WTC11 (cell line): ENCODE data around the gene AMIGO3.

Source experiments
- MYBL2 ChIP-seq: sonication (generic); formaldehyde crosslinking; IDR thresholded peaks from 2 replicates; pipeline ENCODE4 v1.8.1; 2023; ENCODE audit warnings: mild to moderate bottlenecking, moderate library complexity, missing genetic modification reagents
- TCF7 ChIP-seq: sonication (generic); formaldehyde crosslinking; IDR thresholded peaks from 2 replicates; pipeline ENCODE4 v1.8.0; 2022; ENCODE audit warnings: mild to moderate bottlenecking, low read depth, missing genetic modification reagents, moderate library complexity
- ZNF138 ChIP-seq: sonication (generic); formaldehyde crosslinking; conservative IDR thresholded peaks from 2 replicates; pipeline ENCODE4 v1.8.1; 2022; ENCODE audit warnings: mild to moderate bottlenecking, moderate library complexity, missing genetic modification reagents
- TF ChIP-seq, protein P1 (sequence below): fragments of 200-600 bp; IDR thresholded peaks from 2 replicates; pipeline ENCODE4 v1.8.0; 2022; ENCODE audit warnings: antibody characterized with exemption
- TF ChIP-seq, protein P2 (sequence below): sonication (generic); formaldehyde crosslinking; IDR thresholded peaks from 2 replicates; pipeline ENCODE4 v1.8.0; 2022; ENCODE audit warnings: missing genetic modification reagents
- TF ChIP-seq, protein P3 (sequence below): fragments of 250-450 bp; sonication (Bioruptor Pico); IDR thresholded peaks from 2 replicates; pipeline ENCODE4 v1.9.0; 2021; ENCODE audit warnings: mild to moderate bottlenecking
- TF ChIP-seq, protein P4 (sequence below): sonication (generic); formaldehyde crosslinking; IDR thresholded peaks from 2 replicates; pipeline ENCODE4 v1.8.0; 2023; ENCODE audit warnings: mild to moderate bottlenecking, missing genetic modification reagents
- TF ChIP-seq, protein P5 (sequence below): sonication (generic); formaldehyde crosslinking; IDR thresholded peaks from 2 replicates; pipeline ENCODE4 v1.8.1; 2023; ENCODE audit warnings: mild to moderate bottlenecking, missing genetic modification reagents, moderate library complexity

DNA sequence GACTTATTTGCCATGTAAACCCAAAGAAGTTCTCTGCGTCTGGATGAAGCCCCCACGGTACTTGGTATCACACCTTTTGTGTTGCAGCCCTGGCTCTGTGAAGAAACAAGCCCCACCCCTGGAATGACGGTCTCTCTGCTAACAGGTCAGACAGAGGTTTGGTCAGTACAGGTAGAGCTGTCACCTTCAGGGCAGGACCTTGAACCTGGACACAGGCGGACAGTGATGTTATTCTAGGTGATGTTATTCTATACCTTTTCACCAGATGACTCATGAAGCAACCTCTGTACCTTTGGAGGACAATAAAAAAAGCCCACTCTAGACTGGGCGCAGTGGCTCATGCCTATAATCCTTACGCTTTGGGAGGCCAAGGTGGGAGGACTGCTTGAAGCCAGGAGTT is 15.3 kb upstream of the AMIGO3 start:
- TF ChIP-seq, protein P1, sequence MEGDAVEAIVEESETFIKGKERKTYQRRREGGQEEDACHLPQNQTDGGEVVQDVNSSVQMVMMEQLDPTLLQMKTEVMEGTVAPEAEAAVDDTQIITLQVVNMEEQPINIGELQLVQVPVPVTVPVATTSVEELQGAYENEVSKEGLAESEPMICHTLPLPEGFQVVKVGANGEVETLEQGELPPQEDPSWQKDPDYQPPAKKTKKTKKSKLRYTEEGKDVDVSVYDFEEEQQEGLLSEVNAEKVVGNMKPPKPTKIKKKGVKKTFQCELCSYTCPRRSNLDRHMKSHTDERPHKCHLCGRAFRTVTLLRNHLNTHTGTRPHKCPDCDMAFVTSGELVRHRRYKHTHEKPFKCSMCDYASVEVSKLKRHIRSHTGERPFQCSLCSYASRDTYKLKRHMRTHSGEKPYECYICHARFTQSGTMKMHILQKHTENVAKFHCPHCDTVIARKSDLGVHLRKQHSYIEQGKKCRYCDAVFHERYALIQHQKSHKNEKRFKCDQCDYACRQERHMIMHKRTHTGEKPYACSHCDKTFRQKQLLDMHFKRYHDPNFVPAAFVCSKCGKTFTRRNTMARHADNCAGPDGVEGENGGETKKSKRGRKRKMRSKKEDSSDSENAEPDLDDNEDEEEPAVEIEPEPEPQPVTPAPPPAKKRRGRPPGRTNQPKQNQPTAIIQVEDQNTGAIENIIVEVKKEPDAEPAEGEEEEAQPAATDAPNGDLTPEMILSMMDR: no peak
- no peak for TF ChIP-seq MYBL2
- TF ChIP-seq TCF7 (CRISPR knock-in tag): no peak
- TF ChIP-seq, protein P2, sequence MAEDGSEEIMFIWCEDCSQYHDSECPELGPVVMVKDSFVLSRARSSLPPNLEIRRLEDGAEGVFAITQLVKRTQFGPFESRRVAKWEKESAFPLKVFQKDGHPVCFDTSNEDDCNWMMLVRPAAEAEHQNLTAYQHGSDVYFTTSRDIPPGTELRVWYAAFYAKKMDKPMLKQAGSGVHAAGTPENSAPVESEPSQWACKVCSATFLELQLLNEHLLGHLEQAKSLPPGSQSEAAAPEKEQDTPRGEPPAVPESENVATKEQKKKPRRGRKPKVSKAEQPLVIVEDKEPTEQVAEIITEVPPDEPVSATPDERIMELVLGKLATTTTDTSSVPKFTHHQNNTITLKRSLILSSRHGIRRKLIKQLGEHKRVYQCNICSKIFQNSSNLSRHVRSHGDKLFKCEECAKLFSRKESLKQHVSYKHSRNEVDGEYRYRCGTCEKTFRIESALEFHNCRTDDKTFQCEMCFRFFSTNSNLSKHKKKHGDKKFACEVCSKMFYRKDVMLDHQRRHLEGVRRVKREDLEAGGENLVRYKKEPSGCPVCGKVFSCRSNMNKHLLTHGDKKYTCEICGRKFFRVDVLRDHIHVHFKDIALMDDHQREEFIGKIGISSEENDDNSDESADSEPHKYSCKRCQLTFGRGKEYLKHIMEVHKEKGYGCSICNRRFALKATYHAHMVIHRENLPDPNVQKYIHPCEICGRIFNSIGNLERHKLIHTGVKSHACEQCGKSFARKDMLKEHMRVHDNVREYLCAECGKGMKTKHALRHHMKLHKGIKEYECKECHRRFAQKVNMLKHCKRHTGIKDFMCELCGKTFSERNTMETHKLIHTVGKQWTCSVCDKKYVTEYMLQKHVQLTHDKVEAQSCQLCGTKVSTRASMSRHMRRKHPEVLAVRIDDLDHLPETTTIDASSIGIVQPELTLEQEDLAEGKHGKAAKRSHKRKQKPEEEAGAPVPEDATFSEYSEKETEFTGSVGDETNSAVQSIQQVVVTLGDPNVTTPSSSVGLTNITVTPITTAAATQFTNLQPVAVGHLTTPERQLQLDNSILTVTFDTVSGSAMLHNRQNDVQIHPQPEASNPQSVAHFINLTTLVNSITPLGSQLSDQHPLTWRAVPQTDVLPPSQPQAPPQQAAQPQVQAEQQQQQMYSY (CRISPR knock-in tag): no peak
- TF ChIP-seq, protein P3, sequence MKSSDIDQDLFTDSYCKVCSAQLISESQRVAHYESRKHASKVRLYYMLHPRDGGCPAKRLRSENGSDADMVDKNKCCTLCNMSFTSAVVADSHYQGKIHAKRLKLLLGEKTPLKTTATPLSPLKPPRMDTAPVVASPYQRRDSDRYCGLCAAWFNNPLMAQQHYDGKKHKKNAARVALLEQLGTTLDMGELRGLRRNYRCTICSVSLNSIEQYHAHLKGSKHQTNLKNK: no peak
- TF ChIP-seq, protein P4, sequence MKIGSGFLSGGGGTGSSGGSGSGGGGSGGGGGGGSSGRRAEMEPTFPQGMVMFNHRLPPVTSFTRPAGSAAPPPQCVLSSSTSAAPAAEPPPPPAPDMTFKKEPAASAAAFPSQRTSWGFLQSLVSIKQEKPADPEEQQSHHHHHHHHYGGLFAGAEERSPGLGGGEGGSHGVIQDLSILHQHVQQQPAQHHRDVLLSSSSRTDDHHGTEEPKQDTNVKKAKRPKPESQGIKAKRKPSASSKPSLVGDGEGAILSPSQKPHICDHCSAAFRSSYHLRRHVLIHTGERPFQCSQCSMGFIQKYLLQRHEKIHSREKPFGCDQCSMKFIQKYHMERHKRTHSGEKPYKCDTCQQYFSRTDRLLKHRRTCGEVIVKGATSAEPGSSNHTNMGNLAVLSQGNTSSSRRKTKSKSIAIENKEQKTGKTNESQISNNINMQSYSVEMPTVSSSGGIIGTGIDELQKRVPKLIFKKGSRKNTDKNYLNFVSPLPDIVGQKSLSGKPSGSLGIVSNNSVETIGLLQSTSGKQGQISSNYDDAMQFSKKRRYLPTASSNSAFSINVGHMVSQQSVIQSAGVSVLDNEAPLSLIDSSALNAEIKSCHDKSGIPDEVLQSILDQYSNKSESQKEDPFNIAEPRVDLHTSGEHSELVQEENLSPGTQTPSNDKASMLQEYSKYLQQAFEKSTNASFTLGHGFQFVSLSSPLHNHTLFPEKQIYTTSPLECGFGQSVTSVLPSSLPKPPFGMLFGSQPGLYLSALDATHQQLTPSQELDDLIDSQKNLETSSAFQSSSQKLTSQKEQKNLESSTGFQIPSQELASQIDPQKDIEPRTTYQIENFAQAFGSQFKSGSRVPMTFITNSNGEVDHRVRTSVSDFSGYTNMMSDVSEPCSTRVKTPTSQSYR (CRISPR knock-in tag): no peak
- no peak for TF ChIP-seq ZNF138
- TF ChIP-seq, protein P5, sequence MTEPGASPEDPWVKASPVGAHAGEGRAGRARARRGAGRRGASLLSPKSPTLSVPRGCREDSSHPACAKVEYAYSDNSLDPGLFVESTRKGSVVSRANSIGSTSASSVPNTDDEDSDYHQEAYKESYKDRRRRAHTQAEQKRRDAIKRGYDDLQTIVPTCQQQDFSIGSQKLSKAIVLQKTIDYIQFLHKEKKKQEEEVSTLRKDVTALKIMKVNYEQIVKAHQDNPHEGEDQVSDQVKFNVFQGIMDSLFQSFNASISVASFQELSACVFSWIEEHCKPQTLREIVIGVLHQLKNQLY (CRISPR knock-in tag): no peak
